GM21717 (cell line): ENCODE measurements around the gene ADGRV1.
"Not testable (repeated sequence)": the region's sequence is repeated elsewhere in the genome, so short reads cannot be mapped to it uniquely, and the experiment has no call there.

Experiments
- ATAC-seq: cut with Tn5 transposase; IDR thresholded peaks from one replicate; pipeline ENCODE4 v1.9.1; 2021; ENCODE audit warnings: mild to moderate bottlenecking, moderate library complexity; ENCODE audit not compliant: unreplicated experiment

Gene ADGRV1

GRCh38 chr5:91018712-91019371, 460.2 kb downstream of the ADGRV1 start:
- ATAC-seq: no peak

GRCh38 chr5:91020065-91020800, 461.6 kb downstream of the ADGRV1 start:
- no peak for ATAC-seq

- no peak for ATAC-seq
These were observed 463.9 kb downstream of the ADGRV1 start for GRCh38 chr5:91022518-91022917.

- ATAC-seq: no peak
These were observed 465.6 kb downstream of the ADGRV1 start for GRCh38 chr5:91024206-91024605.

GRCh38 chr5:91024727-91025126, 466.1 kb downstream of the ADGRV1 start:
- ATAC-seq: no peak

- no peak for ATAC-seq
These were observed 466.9 kb downstream of the ADGRV1 start for GRCh38 chr5:91025449-91025848.

GRCh38 chr5:91025956-91026355, 467.4 kb downstream of the ADGRV1 start:
- no peak for ATAC-seq

GRCh38 chr5:91026466-91026865, 467.9 kb downstream of the ADGRV1 start:
- no peak for ATAC-seq

GRCh38 chr5:91027405-91028139, 469.0 kb downstream of the ADGRV1 start:
- ATAC-seq: no peak

GRCh38 chr5:91028499-91028956, 469.9 kb downstream of the ADGRV1 start:
- ATAC-seq: no peak

GRCh38 chr5:91030521-91031401, 472.2 kb downstream of the ADGRV1 start:
- ATAC-seq: no peak

- no peak for ATAC-seq
These were observed 472.8 kb downstream of the ADGRV1 start for GRCh38 chr5:91031402-91031752.

- no peak for ATAC-seq
These were observed 473.5 kb downstream of the ADGRV1 start for GRCh38 chr5:91032125-91032524.

- no peak for ATAC-seq
These were observed 474.8 kb downstream of the ADGRV1 start for GRCh38 chr5:91033370-91033769.

- no peak for ATAC-seq
These were observed 479.7 kb downstream of the ADGRV1 start for GRCh38 chr5:91038180-91038808.

GRCh38 chr5:91041132-91041531, 482.5 kb downstream of the ADGRV1 start:
- ATAC-seq: not testable (repeated sequence)

GRCh38 chr5:91042247-91042935, 483.8 kb downstream of the ADGRV1 start:
- ATAC-seq: no peak

GRCh38 chr5:91042936-91043255, 484.3 kb downstream of the ADGRV1 start:
- no peak for ATAC-seq

- ATAC-seq: no peak
These were observed 489.5 kb downstream of the ADGRV1 start for GRCh38 chr5:91048073-91048472.

- ATAC-seq: no peak
These were observed 490.5 kb downstream of the ADGRV1 start for GRCh38 chr5:91049112-91049511.
